Measurements from ENCODE around the gene LRP1B. TPM values are rescaled to one million over a fixed set of nuclear protein-coding genes. Genes with fewer than 3 reads are reported as not detected.

Gene LRP1B
- polyA plus RNA-seq, 1 donor from 2014 or later: 12.7 TPM

DNA sequence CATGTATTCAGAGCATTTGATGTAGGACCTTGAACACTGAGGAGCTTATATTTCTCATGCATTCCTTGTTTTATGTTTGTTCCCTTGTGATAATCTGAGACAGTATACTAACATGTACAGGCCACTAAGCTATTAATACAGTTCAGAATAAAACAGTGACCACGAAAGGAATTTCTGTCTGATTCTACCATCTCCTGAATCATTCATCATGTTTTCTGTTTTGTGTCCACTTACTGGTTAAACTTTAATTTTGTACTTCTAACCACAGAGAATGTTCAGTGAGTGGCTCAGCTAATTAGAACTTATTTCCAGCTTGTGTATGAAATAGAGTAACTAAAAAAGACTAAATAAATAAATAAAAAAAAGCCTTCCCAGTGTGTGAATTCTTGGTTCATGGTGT lies 110.4 kb downstream of the LRP1B start:
- Histone ChIP-seq H3F3A (ENCODE audit: insufficient read depth, low read length, poor library complexity, severe bottlenecking) (no peaks in the 10 kb centered on the region), H3K27me3 (ENCODE audit: insufficient read depth, low read depth, low read length) (no peaks in the 10 kb centered on the region), H3K9ac (ENCODE audit: low read length) (no peak overlapping the region), H4K20me1 (ENCODE audit: insufficient read depth) (no peaks in the 10 kb centered on the region), H3K36me3 (ENCODE audit: insufficient read depth, low read length) (no peaks in the 10 kb centered on the region), H3K79me2 (replicated peaks; ENCODE audit: insufficient read depth, low read length) (no peaks in the 10 kb centered on the region), H3K9me2 (ENCODE audit: insufficient read depth, low read length) (no peaks in the 10 kb centered on the region), H3K27ac (ENCODE audit: low read length) (no peak overlapping the region), H3K4me2 (ENCODE audit: low read length) (no peak overlapping the region), H3K4me3 (ENCODE audit: low read length) (no peak overlapping the region), H3K9me3 (ENCODE audit: low read length) (no peaks in the 10 kb centered on the region), H2AFZ (ENCODE audit: low read depth, low read length) (no peak overlapping the region)
- TF ChIP-seq EZH2 (IDR thresholded peaks at IDR 0.05; ENCODE audit: borderline replicate concordance, insufficient read depth, low read length, poor library complexity, severe bottlenecking) (no peak), TAF1 (IDR thresholded peaks at IDR 0.05; ENCODE audit: low read depth) (no peak), POLR2AphosphoS5 (IDR thresholded peaks at IDR 0.05) (no peak), SMC3 (conservative IDR thresholded peaks at IDR 0.05; ENCODE audit: poor library complexity) (no peak), RAD21 (conservative IDR thresholded peaks at IDR 0.05) (no peak), EP300 (conservative IDR thresholded peaks at IDR 0.05; ENCODE audit: poor library complexity, severe bottlenecking) (no peak), MXI1 (conservative IDR thresholded peaks at IDR 0.05; ENCODE audit: poor library complexity, severe bottlenecking) (no peak)
- TF ChIP-seq, protein P1, sequence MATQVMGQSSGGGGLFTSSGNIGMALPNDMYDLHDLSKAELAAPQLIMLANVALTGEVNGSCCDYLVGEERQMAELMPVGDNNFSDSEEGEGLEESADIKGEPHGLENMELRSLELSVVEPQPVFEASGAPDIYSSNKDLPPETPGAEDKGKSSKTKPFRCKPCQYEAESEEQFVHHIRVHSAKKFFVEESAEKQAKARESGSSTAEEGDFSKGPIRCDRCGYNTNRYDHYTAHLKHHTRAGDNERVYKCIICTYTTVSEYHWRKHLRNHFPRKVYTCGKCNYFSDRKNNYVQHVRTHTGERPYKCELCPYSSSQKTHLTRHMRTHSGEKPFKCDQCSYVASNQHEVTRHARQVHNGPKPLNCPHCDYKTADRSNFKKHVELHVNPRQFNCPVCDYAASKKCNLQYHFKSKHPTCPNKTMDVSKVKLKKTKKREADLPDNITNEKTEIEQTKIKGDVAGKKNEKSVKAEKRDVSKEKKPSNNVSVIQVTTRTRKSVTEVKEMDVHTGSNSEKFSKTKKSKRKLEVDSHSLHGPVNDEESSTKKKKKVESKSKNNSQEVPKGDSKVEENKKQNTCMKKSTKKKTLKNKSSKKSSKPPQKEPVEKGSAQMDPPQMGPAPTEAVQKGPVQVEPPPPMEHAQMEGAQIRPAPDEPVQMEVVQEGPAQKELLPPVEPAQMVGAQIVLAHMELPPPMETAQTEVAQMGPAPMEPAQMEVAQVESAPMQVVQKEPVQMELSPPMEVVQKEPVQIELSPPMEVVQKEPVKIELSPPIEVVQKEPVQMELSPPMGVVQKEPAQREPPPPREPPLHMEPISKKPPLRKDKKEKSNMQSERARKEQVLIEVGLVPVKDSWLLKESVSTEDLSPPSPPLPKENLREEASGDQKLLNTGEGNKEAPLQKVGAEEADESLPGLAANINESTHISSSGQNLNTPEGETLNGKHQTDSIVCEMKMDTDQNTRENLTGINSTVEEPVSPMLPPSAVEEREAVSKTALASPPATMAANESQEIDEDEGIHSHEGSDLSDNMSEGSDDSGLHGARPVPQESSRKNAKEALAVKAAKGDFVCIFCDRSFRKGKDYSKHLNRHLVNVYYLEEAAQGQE (IDR thresholded peaks at IDR 0.05; ENCODE audit: borderline replicate concordance): no peak
- TF ChIP-seq, protein P2, sequence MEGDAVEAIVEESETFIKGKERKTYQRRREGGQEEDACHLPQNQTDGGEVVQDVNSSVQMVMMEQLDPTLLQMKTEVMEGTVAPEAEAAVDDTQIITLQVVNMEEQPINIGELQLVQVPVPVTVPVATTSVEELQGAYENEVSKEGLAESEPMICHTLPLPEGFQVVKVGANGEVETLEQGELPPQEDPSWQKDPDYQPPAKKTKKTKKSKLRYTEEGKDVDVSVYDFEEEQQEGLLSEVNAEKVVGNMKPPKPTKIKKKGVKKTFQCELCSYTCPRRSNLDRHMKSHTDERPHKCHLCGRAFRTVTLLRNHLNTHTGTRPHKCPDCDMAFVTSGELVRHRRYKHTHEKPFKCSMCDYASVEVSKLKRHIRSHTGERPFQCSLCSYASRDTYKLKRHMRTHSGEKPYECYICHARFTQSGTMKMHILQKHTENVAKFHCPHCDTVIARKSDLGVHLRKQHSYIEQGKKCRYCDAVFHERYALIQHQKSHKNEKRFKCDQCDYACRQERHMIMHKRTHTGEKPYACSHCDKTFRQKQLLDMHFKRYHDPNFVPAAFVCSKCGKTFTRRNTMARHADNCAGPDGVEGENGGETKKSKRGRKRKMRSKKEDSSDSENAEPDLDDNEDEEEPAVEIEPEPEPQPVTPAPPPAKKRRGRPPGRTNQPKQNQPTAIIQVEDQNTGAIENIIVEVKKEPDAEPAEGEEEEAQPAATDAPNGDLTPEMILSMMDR (IDR thresholded peaks at IDR 0.05; ENCODE audit: poor library complexity, severe bottlenecking): no peak

DNA sequence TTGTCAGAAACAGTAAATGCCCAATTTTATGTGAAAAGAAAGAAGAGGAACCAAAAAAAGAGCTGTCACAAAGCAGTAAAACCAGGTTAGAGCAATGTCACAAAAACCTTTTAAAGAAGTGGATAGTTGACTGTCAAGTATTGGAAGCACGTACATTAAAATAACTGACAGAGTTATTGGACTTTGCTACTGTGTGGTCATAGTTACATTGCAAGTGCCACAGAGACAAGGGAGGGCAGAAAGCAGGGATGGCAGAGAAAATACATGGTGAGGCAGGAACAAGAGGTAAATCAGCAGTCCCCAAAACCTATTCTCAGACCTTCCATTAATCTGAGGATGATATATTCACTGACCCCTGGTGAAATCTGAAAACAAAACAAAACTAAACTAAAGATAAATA lies 116.3 kb downstream of the LRP1B start:
- no peak overlapping the region for H3K4me2 ChIP-seq (ENCODE audit: low read length)
- no peak overlapping the region for H3K9ac ChIP-seq (ENCODE audit: low read length)
- H4K20me1 ChIP-seq (ENCODE audit: insufficient read depth): no peaks in the 10 kb centered on the region
- no peaks in the 10 kb centered on the region for H3K9me2 ChIP-seq (ENCODE audit: insufficient read depth, low read length)
- H3F3A ChIP-seq (ENCODE audit: insufficient read depth, low read length, poor library complexity, severe bottlenecking): no peaks in the 10 kb centered on the region
- H3K9me3 ChIP-seq (ENCODE audit: low read length): no peaks in the 10 kb centered on the region
- H3K27ac ChIP-seq (ENCODE audit: low read length): no peak overlapping the region
- TF ChIP-seq, protein P1 (IDR thresholded peaks at IDR 0.05; ENCODE audit: borderline replicate concordance): no peak
- TF ChIP-seq RAD21 (conservative IDR thresholded peaks at IDR 0.05) (no peak), EZH2 (IDR thresholded peaks at IDR 0.05; ENCODE audit: borderline replicate concordance, insufficient read depth, low read length, poor library complexity, severe bottlenecking) (no peak), SMC3 (conservative IDR thresholded peaks at IDR 0.05; ENCODE audit: poor library complexity) (no peak), MXI1 (conservative IDR thresholded peaks at IDR 0.05; ENCODE audit: poor library complexity, severe bottlenecking) (no peak), POLR2AphosphoS5 (IDR thresholded peaks at IDR 0.05) (no peak), TAF1 (IDR thresholded peaks at IDR 0.05; ENCODE audit: low read depth) (no peak), EP300 (conservative IDR thresholded peaks at IDR 0.05; ENCODE audit: poor library complexity, severe bottlenecking) (no peak)
- TF ChIP-seq, protein P2 (IDR thresholded peaks at IDR 0.05; ENCODE audit: poor library complexity, severe bottlenecking): no peak
- H3K4me3 ChIP-seq (ENCODE audit: low read length): no peak overlapping the region
- no peaks in the 10 kb centered on the region for H3K27me3 ChIP-seq (ENCODE audit: insufficient read depth, low read depth, low read length)
- H2AFZ ChIP-seq (ENCODE audit: low read depth, low read length): no peak overlapping the region
- no peaks in the 10 kb centered on the region for H3K79me2 ChIP-seq (replicated peaks; ENCODE audit: insufficient read depth, low read length)
- no peaks in the 10 kb centered on the region for H3K36me3 ChIP-seq (ENCODE audit: insufficient read depth, low read length)

All from neural cell (in vitro differentiated cells).